Aorta (tissue), 5 donors: ENCODE data around the gene ST6GALNAC5. TPM values are rescaled to one million over a fixed set of nuclear protein-coding genes. Genes with fewer than 3 reads are reported as not detected.

Experiments
- ATAC-seq: fragments of 200-7000 bp; cut with Tn5 transposase; one replicate; pipeline ENCODE4 v1.9.1; 2022; ENCODE audit warnings: moderate library complexity; ENCODE audit not compliant: low FRiP score
- DNase-seq, 2 donors: peaks; one replicate each; pipeline ENCODE4 v3.0.0-alpha.2; 2020
- H3K27ac ChIP-seq, 2 donors: one replicate each; pipeline ENCODE4 v1.5.1; 2013; ENCODE audit warnings: low read length in 2 of 2, mild to moderate bottlenecking in 2 of 2, moderate library complexity in 2 of 2, control low read depth in 1 of 2, inconsistent platforms in 1 of 2, low read depth in 1 of 2
- H3K27me3 ChIP-seq, 2 donors: one replicate each; pipeline ENCODE4 v1.6.1; 2013; ENCODE audit warnings: control low read depth in 1 of 2, low read length in 1 of 2, mild to moderate bottlenecking in 1 of 2, moderate library complexity in 1 of 2; ENCODE audit not compliant: insufficient read depth in 2 of 2, control insufficient read depth in 1 of 2
- H3K36me3 ChIP-seq, 2 donors: one replicate each; pipeline ENCODE4 v1.6.1; 2013; ENCODE audit warnings: control low read depth in 1 of 2, low read length in 1 of 2, mild to moderate bottlenecking in 1 of 2; ENCODE audit not compliant: insufficient read depth in 2 of 2, control insufficient read depth in 1 of 2
- H3K4me1 ChIP-seq, 2 donors: one replicate each; pipeline ENCODE4 v1.6.1; 2013; ENCODE audit warnings: low read length in 2 of 2, control low read depth in 1 of 2, mild to moderate bottlenecking in 1 of 2, moderate library complexity in 1 of 2; ENCODE audit not compliant: insufficient read depth in 2 of 2, control insufficient read depth in 1 of 2
- H3K4me3 ChIP-seq, 2 donors: one replicate each; pipeline ENCODE4 v1.5.1; 2013; ENCODE audit warnings: low read length in 2 of 2, control low read depth in 1 of 2, mild to moderate bottlenecking in 1 of 2
- H3K9me3 ChIP-seq: one replicate; pipeline ENCODE4 v1.6.1; 2013; ENCODE audit warnings: mild to moderate bottlenecking, low read length; ENCODE audit not compliant: control insufficient read depth
- WGBS, 2 donors: extraction: QIAGEN DNeasy Blood & Tissue Kit; methylation state at CpG; one replicate each; pipeline ENCODE4 v1.1.7; 2013; 5-methylcytosine and 5-hydroxymethylcytosine counted together
- intact Hi-C, 2 donors: fragments of 100-400 bp; cut with DNase I; formaldehyde crosslinking; loops; one replicate each; pipeline versions ENCODE4 v1.14.2 to v1.15.0; 2022
- polyA plus RNA-seq, 2 donors: library from polyadenylated mRNA; stranded (reverse); fragments of 200-250 nt; gene quantifications; one replicate each; pipeline ENCODE4 v1.2.3, GENCODE V29; 2013
- total RNA-seq, 2 donors: library from RNA; stranded (reverse); fragmentation: NEBNext Ultra II Directional; extraction: Animal tissue kit (Norgen Biotek cat#: 25700); gene quantifications; one replicate each; pipeline ENCODE4 v1.2.1, GENCODE V29; 2021
- donor health status: healthy with polysubstance abuse.
- donor health status: Bipolar disorder and iron deficiency.
- donor health status: DM: no; HTN: no; CAD: no.
- donor health status: DM: no; HTN: no; CAD: no.
- donor health status: DM: yes; HTN: yes; CAD: no.

Gene ST6GALNAC5
- total and polyA plus RNA-seq, 4 donors: 2.6 to 11.7 (median 6.7) TPM

GRCh38 chr1:77016386-77016985, 149.2 kb downstream of the ST6GALNAC5 start:
- intact Hi-C loops: no loop called here
- Histone ChIP-seq H3K27me3 (no peaks in the 10 kb centered on the region), H3K4me3 (no peak overlapping the region), H3K9me3 (no peaks in the 10 kb centered on the region), H3K36me3 (no peaks in the 10 kb centered on the region), H3K4me1 (no peaks in the 10 kb centered on the region), H3K27ac (no peak overlapping the region)
- ATAC-seq (no peak), DNase-seq (no peak)
- WGBS, 2 donors: 89% methylated on average over 2 of the region's 2 CpGs

DNA sequence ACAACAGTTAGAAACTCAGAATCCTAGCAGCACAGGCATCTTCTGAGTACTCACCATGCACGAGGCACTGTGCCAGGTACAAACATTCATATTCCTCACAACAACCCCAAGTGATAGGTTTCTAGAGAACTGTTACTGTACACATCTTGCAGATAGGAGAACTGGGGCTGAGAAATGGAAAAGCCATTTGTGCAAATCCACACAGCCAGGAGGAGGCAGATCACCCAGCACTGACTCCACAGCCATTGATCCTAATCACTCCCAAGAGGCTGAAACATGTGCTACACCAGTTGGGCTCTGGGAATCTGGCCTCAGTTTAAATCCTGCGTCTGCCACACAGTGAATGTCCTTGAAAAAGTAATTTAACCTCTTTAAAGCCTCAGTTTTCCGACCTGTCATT, 151.0 kb downstream of the ST6GALNAC5 start:
- H3K4me1 ChIP-seq: no peaks in the 10 kb centered on the region
- no peak overlapping the region for H3K27ac ChIP-seq
- DNase-seq (no peak), ATAC-seq (no peak)
- no peaks in the 10 kb centered on the region for H3K36me3 ChIP-seq
- intact Hi-C loops: no loop called here
- no peak overlapping the region for H3K4me3 ChIP-seq
- no peaks in the 10 kb centered on the region for H3K9me3 ChIP-seq
- 57 to 60% methylated on average over 3 of the region's 3 CpGs for WGBS, 2 donors
- no peaks in the 10 kb centered on the region for H3K27me3 ChIP-seq

DNA sequence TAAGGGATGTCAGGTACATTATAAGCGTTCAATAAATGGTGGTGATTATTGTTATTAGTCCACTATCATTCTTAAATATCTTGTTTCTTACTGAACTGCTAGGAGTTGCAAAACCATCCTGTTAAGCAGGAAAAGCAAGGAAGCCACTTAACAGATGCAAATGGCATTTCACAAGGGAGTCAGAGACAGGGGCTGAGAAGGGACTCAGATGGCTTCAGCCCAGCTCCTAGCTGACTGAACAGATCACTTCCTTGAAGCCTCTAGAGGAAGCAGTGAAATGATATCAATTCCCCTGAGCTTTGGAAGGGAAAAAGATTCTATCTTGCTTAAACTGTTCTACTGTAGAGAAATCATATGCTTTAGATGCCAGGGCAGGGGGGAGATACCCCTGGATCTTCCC, 151.5 kb downstream of the ST6GALNAC5 start:
- no peaks in the 10 kb centered on the region for H3K36me3 ChIP-seq
- H3K27ac ChIP-seq: no peak overlapping the region
- no peaks in the 10 kb centered on the region for H3K9me3 ChIP-seq
- intact Hi-C loops: no loop called here
- no peaks in the 10 kb centered on the region for H3K4me1 ChIP-seq
- no peak overlapping the region for H3K4me3 ChIP-seq
- 93 to 97% methylated on average over 1 of the region's 1 CpG for WGBS, 2 donors
- ATAC-seq (no peak), DNase-seq (no peak)
- H3K27me3 ChIP-seq: no peaks in the 10 kb centered on the region

DNA sequence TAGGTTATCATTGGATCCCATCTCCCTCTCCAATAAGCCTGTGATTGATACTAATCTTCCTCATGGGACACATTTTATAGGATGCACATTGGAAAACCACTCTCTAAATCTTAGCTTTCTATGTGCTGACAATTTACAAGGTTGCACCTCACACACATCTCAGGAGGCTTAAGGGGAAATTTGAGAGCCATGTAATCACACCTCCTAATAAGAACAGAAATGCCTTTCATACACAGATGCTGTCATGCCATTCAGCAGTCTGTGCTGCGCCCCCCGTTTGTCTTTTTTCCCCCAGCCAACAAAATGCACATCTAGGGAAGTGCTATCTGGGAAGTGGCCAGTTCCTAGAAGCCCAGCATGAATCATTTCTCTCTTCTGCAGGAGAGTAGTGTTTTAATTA, 154.5 kb downstream of the ST6GALNAC5 start:
- no peak for DNase-seq
- intact Hi-C loops: no loop called here
- no peak for ATAC-seq
- no peak overlapping the region for H3K4me3 ChIP-seq
- no peak overlapping the region for H3K27ac ChIP-seq
- H3K4me1 ChIP-seq: no peaks in the 10 kb centered on the region
- no peaks in the 10 kb centered on the region for H3K27me3 ChIP-seq
- 57 to 70% methylated on average over 2 of the region's 2 CpGs for WGBS, 2 donors
- no peaks in the 10 kb centered on the region for H3K36me3 ChIP-seq
- H3K9me3 ChIP-seq: no peaks in the 10 kb centered on the region

GRCh38 chr1:77024500-77024899, 157.2 kb downstream of the ST6GALNAC5 start:
- DNase-seq: no peak
- Histone ChIP-seq H3K4me3 (no peak overlapping the region), H3K27ac (no peak overlapping the region), H3K36me3 (no peaks in the 10 kb centered on the region), H3K4me1 (no peaks in the 10 kb centered on the region), H3K27me3 (no peaks in the 10 kb centered on the region), H3K9me3 (no peaks in the 10 kb centered on the region)
- WGBS, 2 donors: 93 to 95% methylated on average over 4 of the region's 4 CpGs
- intact Hi-C loops: no loop called here
- no peak for ATAC-seq

GRCh38 chr1:77025599-77025998, 158.3 kb downstream of the ST6GALNAC5 start:
- ATAC-seq: no peak
- no peak for DNase-seq
- H3K4me1 ChIP-seq: no peaks in the 10 kb centered on the region
- intact Hi-C loops: no loop called here
- no peaks in the 10 kb centered on the region for H3K9me3 ChIP-seq
- 77 to 89% methylated on average over 5 of the region's 5 CpGs for WGBS, 2 donors
- H3K27me3 ChIP-seq: no peaks in the 10 kb centered on the region
- no peak overlapping the region for H3K27ac ChIP-seq
- no peaks in the 10 kb centered on the region for H3K36me3 ChIP-seq
- H3K4me3 ChIP-seq: no peak overlapping the region

- no peaks in the 10 kb centered on the region for H3K36me3 ChIP-seq
- no peak overlapping the region for H3K4me3 ChIP-seq
- DNase-seq (no peak), ATAC-seq (no peak)
- H3K9me3 ChIP-seq: no peaks in the 10 kb centered on the region
- no peaks in the 10 kb centered on the region for H3K27me3 ChIP-seq
- H3K4me1 ChIP-seq: peaks cover 0 to 2% of the 10 kb centered on the region in 2 donors
- intact Hi-C loops: no loop called here
- H3K27ac ChIP-seq: no peak overlapping the region
- 93 to 94% methylated on average over 2 of the region's 2 CpGs for WGBS, 2 donors
These were observed 158.9 kb downstream of the ST6GALNAC5 start for GRCh38 chr1:77026135-77026534.

DNA sequence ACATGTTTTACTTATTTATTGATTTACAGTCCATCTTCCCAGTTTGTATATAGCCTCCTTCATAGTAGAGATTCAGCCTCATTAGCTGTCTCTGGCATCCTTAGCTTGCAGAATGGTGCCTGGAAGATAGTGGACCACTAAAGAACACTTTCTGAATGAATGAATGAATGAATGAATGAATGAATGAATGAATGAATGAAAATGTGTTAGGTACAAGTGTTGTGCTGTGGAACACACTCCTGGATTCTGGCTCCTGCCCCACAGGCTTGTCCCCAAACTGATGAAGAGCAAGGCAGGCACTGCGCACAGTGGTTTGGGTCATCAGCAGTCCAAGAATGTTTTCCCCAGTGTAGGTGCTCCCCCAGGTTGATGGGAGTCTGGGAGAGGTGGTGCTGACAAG, 159.4 kb downstream of the ST6GALNAC5 start:
- peaks cover 1 to 2% of the 10 kb centered on the region in 2 donors for H3K4me1 ChIP-seq
- WGBS, 2 donors: 98 to 100% methylated on average over 1 of the region's 1 CpG
- intact Hi-C loops: no loop called here
- H3K27ac ChIP-seq: no peak overlapping the region
- no peaks in the 10 kb centered on the region for H3K36me3 ChIP-seq
- H3K4me3 ChIP-seq: no peak overlapping the region
- H3K27me3 ChIP-seq: no peaks in the 10 kb centered on the region
- ATAC-seq (no peak), DNase-seq (no peak)
- H3K9me3 ChIP-seq: no peaks in the 10 kb centered on the region

- intact Hi-C loops: no loop called here
- Histone ChIP-seq H3K4me1 (peaks cover 2 to 9% of the 10 kb centered on the region in 2 donors), H3K27ac (no peak overlapping the region), H3K27me3 (no peaks in the 10 kb centered on the region), H3K9me3 (no peaks in the 10 kb centered on the region), H3K36me3 (no peaks in the 10 kb centered on the region), H3K4me3 (no peak overlapping the region)
- WGBS, 2 donors: 36 to 41% methylated on average over 1 of the region's 1 CpG
- ATAC-seq (no peak), DNase-seq (no peak)
These were observed 160.6 kb downstream of the ST6GALNAC5 start for GRCh38 chr1:77027847-77028246.
